K562 (cell line): ENCODE measurements around the gene PCNX2. TPM values are rescaled to one million over a fixed set of nuclear protein-coding genes. Genes with fewer than 3 reads are reported as not detected.

Experiments used
- ADNP ChIP-seq: fragments of 200-800 bp; sonication (Bioruptor generic); IDR thresholded peaks from 2 replicates; pipeline ENCODE4 v1.6.1; 2016; ENCODE audit warnings: missing genetic modification characterization, missing compliant biosample characterization
- CC2D1A ChIP-seq: fragments of 450-650 bp; IDR thresholded peaks from 2 replicates; pipeline ENCODE4 v1.6.1; 2017; ENCODE audit warnings: mild to moderate bottlenecking
- ESRRB ChIP-seq: fragments of 250-450 bp; sonication (Bioruptor Pico); IDR thresholded peaks from 2 replicates; pipeline ENCODE4 v1.5.0; 2020; ENCODE audit warnings: mild to moderate bottlenecking, moderate library complexity, borderline replicate concordance
- GTF2E2 ChIP-seq: fragments of 200-800 bp; sonication (Bioruptor generic); IDR thresholded peaks from 2 replicates; pipeline ENCODE4 v1.6.1; 2016; ENCODE audit warnings: missing genetic modification characterization, missing compliant biosample characterization
- MBD2 ChIP-seq: sonication (generic); IDR thresholded peaks from 2 replicates; pipeline ENCODE4 v1.6.1; 2016; ENCODE audit warnings: low read depth, borderline replicate concordance
- PTRF ChIP-seq: fragments of 450-650 bp; IDR thresholded peaks from 2 replicates; pipeline ENCODE4 v1.6.1; 2016; ENCODE audit warnings: mild to moderate bottlenecking, missing genetic modification characterization, missing compliant biosample characterization
- RBM22 ChIP-seq: fragments of 200-400 bp; formaldehyde crosslinking; IDR thresholded peaks from 2 replicates; pipeline ENCODE4 v1.6.1; 2018; ENCODE audit warnings: low read length, low read depth; ENCODE audit not compliant: poor library complexity, severe bottlenecking
- SIN3A ChIP-seq, 2 experiments: fragments of 150-350 bp in 1 of 2; IDR thresholded peaks; 2 replicates each; pipeline ENCODE4 v1.6.1; 2011 to 2016; ENCODE audit warnings: borderline replicate concordance in 2 of 2, low read depth in 2 of 2, low read length in 2 of 2, mild to moderate bottlenecking in 2 of 2, moderate library complexity in 2 of 2; ENCODE audit not compliant: control insufficient read depth in 1 of 2
- SMAD3 ChIP-seq: fragments of 450-650 bp; formaldehyde crosslinking; conservative IDR thresholded peaks from 2 replicates; pipeline ENCODE4 v1.4.0; 2020; ENCODE audit warnings: mild to moderate bottlenecking
- polyA plus RNA-seq, 8 experiments: library from polyadenylated mRNA; depleted of rRNA in 4 of 8; stranded (reverse) in 5 of 8; unstranded in 3 of 8; fragments of >200 nt; fragmentation: Nextera tagmentation in 2 of 8; fragmentation: Illumina TruSeq in 1 of 8; extraction: Ambion mirVana in 2 of 8; extraction: Trizol in 1 of 8; gene quantifications; 2 replicates each; pipeline versions ENCODE4 v1.2.1 to v1.2.3, GENCODE V29; 2011 to 2014; ENCODE audit warnings: inconsistent platforms in 1 of 8, missing spikeins in 1 of 8
- total RNA-seq, 7 experiments: library from RNA; depleted of rRNA in 6 of 7; stranded (reverse); fragments of >200 nt in 6 of 7; fragmentation: Illumina TruSeq in 2 of 7; extraction: Trizol in 2 of 7; gene quantifications; 2 replicates each; pipeline versions ENCODE4 v1.2.1 to v1.2.3, GENCODE V29; 2011 to 2021; ENCODE audit warnings: low replicate concordance in 1 of 7
- TF ChIP-seq, protein P1 (sequence below): fragments of 250-450 bp; sonication (Bioruptor Pico); IDR thresholded peaks from 2 replicates; pipeline ENCODE4 v1.4.0; 2020; ENCODE audit warnings: borderline replicate concordance
- TF ChIP-seq, protein P2 (sequence below): sonication (generic); formaldehyde crosslinking; IDR thresholded peaks from 2 replicates; pipeline ENCODE4 v1.9.0; 2022; ENCODE audit warnings: mild to moderate bottlenecking, missing genetic modification reagents
- TF ChIP-seq, protein P3 (sequence below): sonication (generic); formaldehyde crosslinking; IDR thresholded peaks from 2 replicates; pipeline ENCODE4 v1.8.0; 2022; ENCODE audit warnings: mild to moderate bottlenecking, missing genetic modification reagents
- TF ChIP-seq, protein P4 (sequence below): fragments of 150-350 bp; conservative IDR thresholded peaks from 2 replicates; pipeline ENCODE4 v1.6.1; 2014; ENCODE audit warnings: low read length

PCNX2 gene
- total and polyA plus RNA-seq, 9 of the 15 experiments (the other 6 are each of a cell fraction or from before 2014, with no cell fraction given), result 0.07 to 0.33 TPM; not detected in 7

DNA sequence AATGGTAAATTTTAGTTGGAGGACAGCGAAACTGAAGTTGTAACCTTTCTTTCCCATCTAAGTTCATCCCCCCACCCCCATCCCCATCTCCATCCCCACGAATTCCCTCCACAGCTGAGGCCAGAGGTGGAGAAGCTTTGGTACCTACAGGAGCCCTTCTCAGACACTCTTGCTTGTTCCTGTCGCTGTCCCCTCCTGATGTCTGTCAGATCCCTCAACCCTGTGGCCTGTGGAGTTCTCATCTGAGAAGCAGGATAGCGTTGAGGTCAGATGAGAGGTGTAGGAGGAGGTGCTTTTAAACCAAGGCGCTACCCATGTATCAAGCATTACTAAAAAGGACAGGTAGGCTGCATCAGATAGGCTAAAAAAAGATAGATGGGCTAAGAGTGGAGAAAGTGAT lies 344.3 kb downstream of the PCNX2 start (continued):
- TF ChIP-seq, protein P1, sequence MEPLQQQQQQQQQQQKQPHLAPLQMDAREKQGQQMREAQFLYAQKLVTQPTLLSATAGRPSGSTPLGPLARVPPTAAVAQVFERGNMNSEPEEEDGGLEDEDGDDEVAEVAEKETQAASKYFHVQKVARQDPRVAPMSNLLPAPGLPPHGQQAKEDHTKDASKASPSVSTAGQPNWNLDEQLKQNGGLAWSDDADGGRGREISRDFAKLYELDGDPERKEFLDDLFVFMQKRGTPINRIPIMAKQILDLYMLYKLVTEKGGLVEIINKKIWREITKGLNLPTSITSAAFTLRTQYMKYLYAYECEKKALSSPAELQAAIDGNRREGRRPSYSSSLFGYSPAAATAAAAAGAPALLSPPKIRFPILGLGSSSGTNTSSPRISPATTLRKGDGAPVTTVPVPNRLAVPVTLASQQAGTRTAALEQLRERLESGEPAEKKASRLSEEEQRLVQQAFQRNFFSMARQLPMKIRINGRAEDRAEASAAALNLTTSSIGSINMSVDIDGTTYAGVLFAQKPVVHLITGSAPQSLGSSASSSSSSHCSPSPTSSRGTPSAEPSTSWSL, result no peak
- TF ChIP-seq SMAD3 (CRISPR knock-in tag) (no peak), RBM22 (no peak), MBD2 (no peak), GTF2E2 (tag) (no peak), ADNP (no peak), CC2D1A (no peak), ESRRB (CRISPR knock-in tag) (no peak), SIN3A (IDR thresholded peaks at IDR 0.05; ENCODE audit: borderline replicate concordance in 2 of 2, control insufficient read depth in 1 of 2, low read depth in 2 of 2, low read length in 2 of 2) (peak in 1 of 2 experiments; percentile 83; a peak in 1 of 4 replicates), PTRF (tag) (no peak)
- TF ChIP-seq, protein P2, sequence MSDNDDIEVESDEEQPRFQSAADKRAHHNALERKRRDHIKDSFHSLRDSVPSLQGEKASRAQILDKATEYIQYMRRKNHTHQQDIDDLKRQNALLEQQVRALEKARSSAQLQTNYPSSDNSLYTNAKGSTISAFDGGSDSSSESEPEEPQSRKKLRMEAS (CRISPR knock-in tag), result no peak
- TF ChIP-seq, protein P3, sequence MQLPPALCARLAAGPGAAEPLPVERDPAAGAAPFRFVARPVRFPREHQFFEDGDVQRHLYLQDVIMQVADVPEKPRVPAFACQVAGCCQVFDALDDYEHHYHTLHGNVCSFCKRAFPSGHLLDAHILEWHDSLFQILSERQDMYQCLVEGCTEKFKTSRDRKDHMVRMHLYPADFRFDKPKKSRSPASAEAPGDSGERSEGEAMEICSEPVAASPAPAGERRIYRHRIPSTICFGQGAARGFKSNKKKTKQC, result no peak
- TF ChIP-seq, protein P4, sequence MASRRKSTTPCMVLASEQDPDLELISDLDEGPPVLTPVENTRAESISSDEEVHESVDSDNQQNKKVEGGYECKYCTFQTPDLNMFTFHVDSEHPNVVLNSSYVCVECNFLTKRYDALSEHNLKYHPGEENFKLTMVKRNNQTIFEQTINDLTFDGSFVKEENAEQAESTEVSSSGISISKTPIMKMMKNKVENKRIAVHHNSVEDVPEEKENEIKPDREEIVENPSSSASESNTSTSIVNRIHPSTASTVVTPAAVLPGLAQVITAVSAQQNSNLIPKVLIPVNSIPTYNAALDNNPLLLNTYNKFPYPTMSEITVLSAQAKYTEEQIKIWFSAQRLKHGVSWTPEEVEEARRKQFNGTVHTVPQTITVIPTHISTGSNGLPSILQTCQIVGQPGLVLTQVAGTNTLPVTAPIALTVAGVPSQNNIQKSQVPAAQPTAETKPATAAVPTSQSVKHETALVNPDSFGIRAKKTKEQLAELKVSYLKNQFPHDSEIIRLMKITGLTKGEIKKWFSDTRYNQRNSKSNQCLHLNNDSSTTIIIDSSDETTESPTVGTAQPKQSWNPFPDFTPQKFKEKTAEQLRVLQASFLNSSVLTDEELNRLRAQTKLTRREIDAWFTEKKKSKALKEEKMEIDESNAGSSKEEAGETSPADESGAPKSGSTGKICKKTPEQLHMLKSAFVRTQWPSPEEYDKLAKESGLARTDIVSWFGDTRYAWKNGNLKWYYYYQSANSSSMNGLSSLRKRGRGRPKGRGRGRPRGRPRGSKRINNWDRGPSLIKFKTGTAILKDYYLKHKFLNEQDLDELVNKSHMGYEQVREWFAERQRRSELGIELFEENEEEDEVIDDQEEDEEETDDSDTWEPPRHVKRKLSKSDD, result no peak
